HCT116 (cell line): ENCODE data around the gene PNRC1.
"Not testable (repeated sequence)": the region's sequence is repeated elsewhere in the genome, so short reads cannot be mapped to it uniquely, and the experiment has no call there.

ENCODE experiments used
- CBX3 ChIP-seq: IDR thresholded peaks from 2 replicates; pipeline ENCODE4 v1.6.1; 2012; ENCODE audit warnings: low read depth
- EZH2phosphoT487 ChIP-seq: fragments of 200-600 bp; IDR thresholded peaks from 2 replicates; pipeline ENCODE4 v1.6.1; 2018; ENCODE audit warnings: antibody characterized with exemption, borderline replicate concordance
- POLR2A ChIP-seq: IDR thresholded peaks from 2 replicates; pipeline ENCODE4 v1.7.0; 2011; ENCODE audit warnings: borderline replicate concordance; ENCODE audit not compliant: insufficient read depth, insufficient read length; ENCODE audit errors: extremely low read depth
- POLR2AphosphoS5 ChIP-seq: IDR thresholded peaks from 2 replicates; pipeline ENCODE4 v1.6.1; 2011; ENCODE audit warnings: mild to moderate bottlenecking, low read depth, low read length, moderate library complexity
- ZFX ChIP-seq: fragments of 450-650 bp; IDR thresholded peaks from 2 replicates; pipeline ENCODE4 v1.6.1; 2017
- TF ChIP-seq, protein P1 (sequence below), 3 experiments: fragments of 200-600 bp in 1 of 3; sonication (generic) in 1 of 3; IDR thresholded peaks in 2 of 3; conservative IDR thresholded peaks in 1 of 3; 2 replicates each; pipeline ENCODE4 v1.5.1; 2012 to 2017; ENCODE audit warnings: low read depth in 2 of 3, low read length in 2 of 3, antibody characterized with exemption in 1 of 3, borderline replicate concordance in 1 of 3, control low read depth in 1 of 3, mild to moderate bottlenecking in 1 of 3, mixed read lengths in 1 of 3, mixed run types in 1 of 3, moderate library complexity in 1 of 3; ENCODE audit not compliant: insufficient read depth in 1 of 3
- TF ChIP-seq, protein P2 (sequence below): IDR thresholded peaks from 2 replicates; pipeline ENCODE4 v1.6.1; 2011; ENCODE audit warnings: mild to moderate bottlenecking, low read length, moderate library complexity; ENCODE audit not compliant: insufficient replicate concordance; ENCODE audit errors: extremely low read depth

DNA sequence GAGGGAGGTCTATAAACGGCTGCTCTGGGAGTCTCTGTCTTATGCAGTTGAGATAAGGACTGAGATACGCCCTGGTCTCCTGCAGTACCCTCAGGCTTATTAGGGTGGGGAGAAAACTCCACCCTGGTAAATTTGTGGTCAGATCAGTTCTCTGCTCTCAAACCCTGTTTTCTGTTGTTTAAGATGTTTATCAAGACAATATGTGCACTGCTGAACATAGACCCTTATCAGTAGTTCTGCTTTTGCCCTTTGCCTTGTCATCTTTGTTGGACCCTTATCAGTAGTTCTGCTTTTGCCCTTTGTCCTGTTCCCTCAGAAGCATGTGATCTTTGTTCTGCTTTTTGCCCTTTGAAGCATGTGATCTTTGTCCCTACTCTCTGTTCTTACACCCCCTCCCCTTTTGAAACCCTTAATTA is 47.7 kb downstream of the PNRC1 start:
- TF ChIP-seq ZFX, POLR2A, CBX3, POLR2AphosphoS5, EZH2phosphoT487: not testable (repeated sequence)
- TF ChIP-seq, protein P1, sequence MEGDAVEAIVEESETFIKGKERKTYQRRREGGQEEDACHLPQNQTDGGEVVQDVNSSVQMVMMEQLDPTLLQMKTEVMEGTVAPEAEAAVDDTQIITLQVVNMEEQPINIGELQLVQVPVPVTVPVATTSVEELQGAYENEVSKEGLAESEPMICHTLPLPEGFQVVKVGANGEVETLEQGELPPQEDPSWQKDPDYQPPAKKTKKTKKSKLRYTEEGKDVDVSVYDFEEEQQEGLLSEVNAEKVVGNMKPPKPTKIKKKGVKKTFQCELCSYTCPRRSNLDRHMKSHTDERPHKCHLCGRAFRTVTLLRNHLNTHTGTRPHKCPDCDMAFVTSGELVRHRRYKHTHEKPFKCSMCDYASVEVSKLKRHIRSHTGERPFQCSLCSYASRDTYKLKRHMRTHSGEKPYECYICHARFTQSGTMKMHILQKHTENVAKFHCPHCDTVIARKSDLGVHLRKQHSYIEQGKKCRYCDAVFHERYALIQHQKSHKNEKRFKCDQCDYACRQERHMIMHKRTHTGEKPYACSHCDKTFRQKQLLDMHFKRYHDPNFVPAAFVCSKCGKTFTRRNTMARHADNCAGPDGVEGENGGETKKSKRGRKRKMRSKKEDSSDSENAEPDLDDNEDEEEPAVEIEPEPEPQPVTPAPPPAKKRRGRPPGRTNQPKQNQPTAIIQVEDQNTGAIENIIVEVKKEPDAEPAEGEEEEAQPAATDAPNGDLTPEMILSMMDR (IDR thresholded peaks at IDR 0.05 in 2 of 3, conservative IDR thresholded peaks at IDR 0.05 in 1 of 3; ENCODE audit: borderline replicate concordance in 1 of 3, insufficient read depth in 1 of 3, low read depth in 2 of 3, low read length in 2 of 3), result not testable (repeated sequence)
- TF ChIP-seq, protein P2, sequence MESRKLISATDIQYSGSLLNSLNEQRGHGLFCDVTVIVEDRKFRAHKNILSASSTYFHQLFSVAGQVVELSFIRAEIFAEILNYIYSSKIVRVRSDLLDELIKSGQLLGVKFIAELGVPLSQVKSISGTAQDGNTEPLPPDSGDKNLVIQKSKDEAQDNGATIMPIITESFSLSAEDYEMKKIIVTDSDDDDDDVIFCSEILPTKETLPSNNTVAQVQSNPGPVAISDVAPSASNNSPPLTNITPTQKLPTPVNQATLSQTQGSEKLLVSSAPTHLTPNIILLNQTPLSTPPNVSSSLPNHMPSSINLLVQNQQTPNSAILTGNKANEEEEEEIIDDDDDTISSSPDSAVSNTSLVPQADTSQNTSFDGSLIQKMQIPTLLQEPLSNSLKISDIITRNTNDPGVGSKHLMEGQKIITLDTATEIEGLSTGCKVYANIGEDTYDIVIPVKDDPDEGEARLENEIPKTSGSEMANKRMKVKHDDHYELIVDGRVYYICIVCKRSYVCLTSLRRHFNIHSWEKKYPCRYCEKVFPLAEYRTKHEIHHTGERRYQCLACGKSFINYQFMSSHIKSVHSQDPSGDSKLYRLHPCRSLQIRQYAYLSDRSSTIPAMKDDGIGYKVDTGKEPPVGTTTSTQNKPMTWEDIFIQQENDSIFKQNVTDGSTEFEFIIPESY, result not testable (repeated sequence)
